ENCODE results near the gene NUTM2G.
"Not testable (repeated sequence)": the region's sequence is repeated elsewhere in the genome, so short reads cannot be mapped to it uniquely, and the experiment has no call there.

NUTM2G gene

GRCh38 chr9:96934706-96935105 is 6.1 kb downstream of the NUTM2G start:
- DNase-seq (ENCODE audit: insufficient read length, low spot score); FAIRE-seq: not testable (repeated sequence)

GRCh38 chr9:96935401-96935800 is 6.8 kb downstream of the NUTM2G start:
- DNase-seq (ENCODE audit: insufficient read length, low spot score); FAIRE-seq: not testable (repeated sequence)

GRCh38 chr9:96937442-96937841 is 8.8 kb downstream of the NUTM2G start:
- not testable (repeated sequence) for DNase-seq (ENCODE audit: insufficient read length, low spot score); FAIRE-seq

GRCh38 chr9:96938957-96939665 is 10.5 kb downstream of the NUTM2G start:
- not testable (repeated sequence) for DNase-seq (ENCODE audit: insufficient read length, low spot score); FAIRE-seq

- not testable (repeated sequence) for DNase-seq (ENCODE audit: insufficient read length, low spot score)
- peak; percentile 91 for FAIRE-seq
Measured at GRCh38 chr9:96940982-96941381, 12.3 kb downstream of the NUTM2G start.

GRCh38 chr9:96941628-96942027 is 13.0 kb downstream of the NUTM2G start:
- DNase-seq (ENCODE audit: insufficient read length, low spot score); FAIRE-seq: not testable (repeated sequence)

- FAIRE-seq: peak; percentile 83
- DNase-seq (ENCODE audit: insufficient read length, low spot score): not testable (repeated sequence)
Measured at GRCh38 chr9:96942181-96942580, 13.5 kb downstream of the NUTM2G start.

GRCh38 chr9:96949346-96949745 is 20.7 kb downstream of the NUTM2G start:
- not testable (repeated sequence) for DNase-seq (ENCODE audit: insufficient read length, low spot score); FAIRE-seq

- not testable (repeated sequence) for DNase-seq (ENCODE audit: insufficient read length, low spot score); FAIRE-seq
Measured at GRCh38 chr9:96950539-96950938, 21.9 kb downstream of the NUTM2G start.

- not testable (repeated sequence) for DNase-seq (ENCODE audit: insufficient read length, low spot score); FAIRE-seq
Measured at GRCh38 chr9:96967591-96967990, 38.9 kb downstream of the NUTM2G start.

GRCh38 chr9:96972552-96972951 is 43.9 kb downstream of the NUTM2G start:
- FAIRE-seq: peak; percentile 16

GRCh38 chr9:96974037-96974436 is 45.4 kb downstream of the NUTM2G start:
- DNase-seq (ENCODE audit: insufficient read length, low spot score); FAIRE-seq: not testable (repeated sequence)

More at GRCh38 chr9:96972552-96972951, 43.9 kb downstream of the NUTM2G start:
- not testable (repeated sequence) for DNase-seq (ENCODE audit: insufficient read length, low spot score)

GRCh38 chr9:96983496-96984122 is 55.0 kb downstream of the NUTM2G start:
- not testable (repeated sequence) for FAIRE-seq; DNase-seq (ENCODE audit: insufficient read length, low spot score)

- DNase-seq (ENCODE audit: insufficient read length, low spot score); FAIRE-seq: not testable (repeated sequence)
Measured at GRCh38 chr9:96984139-96984538, 55.5 kb downstream of the NUTM2G start.

GRCh38 chr9:96984887-96985286 is 56.2 kb downstream of the NUTM2G start:
- not testable (repeated sequence) for DNase-seq (ENCODE audit: insufficient read length, low spot score); FAIRE-seq

Measured in GM12891 (cell line).